Suppressor macrophage (primary cell): ENCODE results near the gene E2F1.
"Not testable (repeated sequence)": the region's sequence is repeated elsewhere in the genome, so short reads cannot be mapped to it uniquely, and the experiment has no call there.

Source experiments
- DNase-seq, 4 experiments: peaks; one replicate each; pipeline ENCODE4 v3.0.0-alpha.2; 2020 to 2022

The E2F1 gene

DNA sequence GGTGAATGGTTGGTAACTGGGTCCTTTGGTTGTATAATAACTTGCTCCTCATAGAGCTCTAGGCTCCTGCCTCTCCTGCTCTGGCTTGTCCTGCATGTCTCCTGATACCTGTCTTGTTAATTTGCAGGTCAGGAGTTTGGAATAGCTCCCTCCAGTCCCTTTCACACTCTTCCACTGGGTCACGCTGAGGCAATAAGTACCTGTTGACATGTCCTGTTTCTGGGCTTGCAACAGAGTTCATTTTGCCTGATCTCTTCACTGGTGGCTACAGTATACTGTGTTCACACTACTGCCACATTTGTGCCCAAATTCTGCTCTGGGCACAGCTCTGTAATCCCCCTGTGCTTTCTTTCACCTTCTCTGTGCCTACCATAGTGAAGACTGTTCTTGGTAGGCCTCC, 49.4 kb downstream of the E2F1 start:
- no peak for DNase-seq

DNA sequence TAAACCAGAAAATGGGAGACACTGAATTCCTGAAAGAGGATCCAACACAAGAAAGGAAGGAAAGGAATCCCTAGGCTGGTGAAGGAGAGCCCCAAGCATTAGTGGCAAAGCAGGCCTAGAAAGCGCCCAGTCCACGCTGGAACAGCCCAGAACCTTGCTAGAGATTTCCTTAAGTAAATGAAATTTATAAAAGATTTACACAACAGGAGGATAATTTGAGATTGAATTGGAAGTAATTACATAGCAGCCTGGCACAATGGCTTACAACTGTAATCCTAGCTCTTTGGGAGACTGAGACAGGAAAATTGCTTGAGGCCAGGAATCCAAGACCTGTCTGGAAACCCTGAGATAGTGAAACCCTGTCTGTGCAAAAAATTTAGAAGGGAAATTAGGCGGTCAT, 50.8 kb downstream of the E2F1 start:
- no peak for DNase-seq

GRCh38 chr20:33631910-33632309, 54.3 kb downstream of the E2F1 start:
- not testable (repeated sequence) for DNase-seq

- DNase-seq, result peak in 2 of 4 experiments; percentile 18 to 29
These were observed 55.7 kb downstream of the E2F1 start for GRCh38 chr20:33630507-33630906.

- no peak for DNase-seq
These were observed 56.2 kb downstream of the E2F1 start for GRCh38 chr20:33629979-33630378.

DNA sequence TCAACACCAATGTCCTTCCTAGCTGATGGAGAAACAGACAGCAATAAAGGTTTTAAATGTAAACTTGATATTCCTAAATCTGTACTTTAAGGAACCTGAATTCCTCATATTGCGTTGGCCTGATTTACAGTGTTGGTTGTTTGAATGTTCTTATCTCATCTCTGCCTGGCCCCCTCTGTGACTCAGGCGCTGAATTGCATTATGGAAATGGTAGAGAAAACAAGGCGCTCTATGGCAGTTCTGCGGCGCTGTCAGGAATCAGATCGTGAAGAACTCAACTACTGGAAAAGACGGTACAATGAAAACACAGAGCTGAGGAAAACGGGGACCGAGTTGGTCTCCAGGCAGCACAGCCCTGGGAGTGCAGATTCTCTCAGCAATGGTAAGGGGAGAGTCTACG, 56.7 kb downstream of the E2F1 start:
- no peak for DNase-seq

GRCh38 chr20:33627577-33628216, 58.5 kb downstream of the E2F1 start:
- DNase-seq, result no peak

DNA sequence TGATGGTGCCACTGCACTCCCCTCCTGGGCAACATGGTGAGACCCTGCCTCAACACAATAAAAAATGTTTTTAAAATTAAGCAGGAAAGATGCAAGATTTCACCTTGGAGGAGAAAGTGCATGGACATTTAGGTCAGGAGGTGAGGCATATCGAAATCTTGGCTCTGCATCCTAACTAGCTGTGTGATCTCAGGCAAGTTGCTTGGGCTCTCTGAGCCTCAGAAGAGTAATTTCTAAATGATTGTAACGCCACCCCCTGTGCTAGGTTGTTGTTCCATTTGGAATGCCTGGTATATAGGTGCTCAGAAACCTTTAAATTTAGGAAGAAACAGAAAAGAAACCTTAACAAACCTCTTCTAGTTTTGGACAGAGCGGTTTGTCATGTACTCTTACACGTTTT, 60.0 kb downstream of the E2F1 start:
- DNase-seq, result no peak
